ENCODE measurements around the gene DNPH1.

DNPH1 gene

GRCh38 chr6:43263314-43264178 is 34.3 kb upstream of the DNPH1 start:
- peak; percentile 80 for DNase-seq

GRCh38 chr6:43262780-43263313 is 33.6 kb upstream of the DNPH1 start:
- no peak for DNase-seq

GRCh38 chr6:43262000-43262779 is 32.9 kb upstream of the DNPH1 start:
- no peak for DNase-seq

GRCh38 chr6:43261198-43261597 is 31.9 kb upstream of the DNPH1 start:
- no peak for DNase-seq

GRCh38 chr6:43260791-43261190 is 31.5 kb upstream of the DNPH1 start:
- DNase-seq, result no peak

- DNase-seq, result no peak
Measured at GRCh38 chr6:43258807-43259686, 29.8 kb upstream of the DNPH1 start.

- no peak for DNase-seq
Measured at GRCh38 chr6:43258180-43258579, 28.9 kb upstream of the DNPH1 start.

- no peak for DNase-seq
Measured at GRCh38 chr6:43257367-43258145, 28.3 kb upstream of the DNPH1 start.

GRCh38 chr6:43256670-43257366 is 27.5 kb upstream of the DNPH1 start:
- DNase-seq, result no peak

- DNase-seq, result no peak
Measured at GRCh38 chr6:43255408-43256054, 26.2 kb upstream of the DNPH1 start.

GRCh38 chr6:43254846-43255245 is 25.6 kb upstream of the DNPH1 start:
- DNase-seq, result no peak

GRCh38 chr6:43254138-43254817 is 25.0 kb upstream of the DNPH1 start:
- no peak for DNase-seq

GRCh38 chr6:43253401-43253800 is 24.1 kb upstream of the DNPH1 start:
- no peak for DNase-seq

GRCh38 chr6:43250992-43251373 is 21.7 kb upstream of the DNPH1 start:
- no peak for DNase-seq

GRCh38 chr6:43248791-43249190 is 19.5 kb upstream of the DNPH1 start:
- no peak for DNase-seq

GRCh38 chr6:43248101-43248500 is 18.8 kb upstream of the DNPH1 start:
- DNase-seq, result no peak

- DNase-seq, result peak; percentile 85
Measured at GRCh38 chr6:43247114-43247999, 18.1 kb upstream of the DNPH1 start.

- no peak for DNase-seq
Measured at GRCh38 chr6:43246301-43247113, 17.2 kb upstream of the DNPH1 start.

Data from NCI-H1092 (cell line).